ENCODE data around the gene CYB561. TPM values are rescaled to one million over a fixed set of nuclear protein-coding genes. Genes with fewer than 3 reads are reported as not detected.

CYB561 gene
- total and polyA plus RNA-seq, 4 experiments from 2014 or later, result 34.1 to 83.7 (median 61.6) TPM

- Mint-ChIP-seq H3K4me3 (no peak overlapping the region), H3K27me3 (no peaks in the 10 kb centered on the region), H3K4me1 (peaks cover 32 to 56% (median 47%) of the 10 kb centered on the region in 4 donors), H3K27ac (no peak overlapping the region), H3K9me3 (no peaks in the 10 kb centered on the region), H3K36me3 (peaks cover 1 to 8% of the 10 kb centered on the region in 2 donors)
- H3K9me3 ChIP-seq (ENCODE audit: control insufficient read depth in 1 of 2, low read length in 2 of 2), result no peaks in the 10 kb centered on the region
- ChIA-PET POLR2A (ENCODE audit: partially characterized antibody) (interaction anchor here (1.0 to 6.7 kb wide), 2 partner anchors 20 to 271 kb away, joined by 3 to 63 read pairs; partner anchors contain the start of gene CYB561), CTCF (ENCODE audit: partially characterized antibody) (interaction anchor here (1.0 to 11.4 kb wide), 7 partner anchors 13 to 191 kb away, joined by 3 to 339 read pairs (median 23); partner anchors contain the start of gene ACE)
- H3K27me3 ChIP-seq (ENCODE audit: insufficient read depth, low read length), result no peaks in the 10 kb centered on the region
- H3K27ac ChIP-seq (ENCODE audit: low read depth, low read length), result no peak overlapping the region
- no peak for DNase-seq
- H3K4me3 ChIP-seq (ENCODE audit: low read length in 2 of 2), result no peak overlapping the region
- no peaks in the 10 kb centered on the region for H3K36me3 ChIP-seq (ENCODE audit: insufficient read depth, low read length)
- intact Hi-C loops (cut with micrococcal nuclease), result loop anchor here (10.0 kb wide), 1 partner anchor 271 kb away; no protein-coding TSS in a partner anchor
- H3K4me1 ChIP-seq (ENCODE audit: insufficient read depth, low read length), result peaks cover 51% of the 10 kb centered on the region
Measured at GRCh38 chr17:63423963-63424362, 22.1 kb downstream of the CYB561 start.

GRCh38 chr17:63423251-63423950, 22.7 kb downstream of the CYB561 start:
- no peaks in the 10 kb centered on the region for H3K9me3 ChIP-seq (ENCODE audit: control insufficient read depth in 1 of 2, low read length in 2 of 2)
- H3K27me3 ChIP-seq (ENCODE audit: insufficient read depth, low read length), result no peaks in the 10 kb centered on the region
- Mint-ChIP-seq H3K4me3 (no peak overlapping the region), H3K27ac (no peak overlapping the region), H3K4me1 (peaks cover 31 to 53% (median 44%) of the 10 kb centered on the region in 4 donors), H3K9me3 (no peaks in the 10 kb centered on the region), H3K27me3 (no peaks in the 10 kb centered on the region), H3K36me3 (peaks cover 5 to 9% of the 10 kb centered on the region in 2 donors)
- H3K4me1 ChIP-seq (ENCODE audit: insufficient read depth, low read length), result peaks cover 48% of the 10 kb centered on the region
- intact Hi-C loops (cut with micrococcal nuclease), result loop anchor here (10.0 kb wide), 1 partner anchor 271 kb away; no protein-coding TSS in a partner anchor
- H3K27ac ChIP-seq (ENCODE audit: low read depth, low read length), result no peak overlapping the region
- no peaks in the 10 kb centered on the region for H3K36me3 ChIP-seq (ENCODE audit: insufficient read depth, low read length)
- ChIA-PET CTCF (ENCODE audit: partially characterized antibody) (interaction anchor here (1.0 to 11.4 kb wide), 7 partner anchors 14 to 192 kb away, joined by 3 to 339 read pairs (median 23); partner anchors contain the start of gene ACE), POLR2A (ENCODE audit: partially characterized antibody) (interaction anchor here (1.0 to 6.7 kb wide), 2 partner anchors 21 to 271 kb away, joined by 3 to 63 read pairs; partner anchors contain the start of gene CYB561)
- no peak for DNase-seq
- no peak overlapping the region for H3K4me3 ChIP-seq (ENCODE audit: low read length in 2 of 2)

- Histone ChIP-seq H3K27ac (ENCODE audit: low read depth, low read length) (no peak overlapping the region), H3K36me3 (ENCODE audit: insufficient read depth, low read length) (no peaks in the 10 kb centered on the region), H3K9me3 (ENCODE audit: control insufficient read depth in 1 of 2, low read length in 2 of 2) (no peaks in the 10 kb centered on the region), H3K4me3 (ENCODE audit: low read length in 2 of 2) (no peak overlapping the region), H3K4me1 (ENCODE audit: insufficient read depth, low read length) (peaks cover 34% of the 10 kb centered on the region), H3K27me3 (ENCODE audit: insufficient read depth, low read length) (no peaks in the 10 kb centered on the region)
- Mint-ChIP-seq H3K4me3 (no peak overlapping the region), H3K36me3 (peaks cover 5 to 12% of the 10 kb centered on the region in 2 donors), H3K27me3 (no peaks in the 10 kb centered on the region), H3K27ac (no peak overlapping the region), H3K9me3 (no peaks in the 10 kb centered on the region), H3K4me1 (peaks cover 17 to 38% (median 29%) of the 10 kb centered on the region in 4 donors)
- intact Hi-C loops (cut with micrococcal nuclease), result loop anchor here (10.0 kb wide), 1 partner anchor 273 kb away; no protein-coding TSS in a partner anchor
- CTCF ChIA-PET (ENCODE audit: partially characterized antibody), result interaction anchor here (11.4 kb wide), 2 partner anchors 58 to 188 kb away, joined by 255 to 339 read pairs; partner anchors contain the start of gene ACE
- DNase-seq, result no peak
- POLR2A ChIA-PET (ENCODE audit: partially characterized antibody), result no interaction called here
Measured at GRCh38 chr17:63421681-63422645, 24.1 kb downstream of the CYB561 start.

GRCh38 chr17:63420868-63421680, 25.0 kb downstream of the CYB561 start:
- H3K36me3 Mint-ChIP-seq, result peaks cover 7 to 14% of the 10 kb centered on the region in 2 donors
- no peak overlapping the region for H3K27ac ChIP-seq (ENCODE audit: low read depth, low read length)
- H3K9me3 ChIP-seq (ENCODE audit: control insufficient read depth in 1 of 2, low read length in 2 of 2), result no peaks in the 10 kb centered on the region
- ChIA-PET CTCF (ENCODE audit: partially characterized antibody) (interaction anchor here (11.4 kb wide), 2 partner anchors 59 to 189 kb away, joined by 255 to 339 read pairs; partner anchors contain the start of gene ACE), POLR2A (ENCODE audit: partially characterized antibody) (interaction anchor here (0.9 kb wide), 1 partner anchor 190 kb away, joined by 3 read pairs; no protein-coding TSS in a partner anchor)
- no peaks in the 10 kb centered on the region for H3K27me3 Mint-ChIP-seq
- no peak overlapping the region for H3K4me3 ChIP-seq (ENCODE audit: low read length in 2 of 2)
- H3K36me3 ChIP-seq (ENCODE audit: insufficient read depth, low read length), result no peaks in the 10 kb centered on the region
- H3K27ac Mint-ChIP-seq, result peak overlapping the region in 6 of 7 donors; percentile 9 to 88 (median 48)
- H3K9me3 Mint-ChIP-seq, result no peaks in the 10 kb centered on the region
- intact Hi-C loops (cut with micrococcal nuclease), result loop anchor here (10.0 kb wide), 1 partner anchor 274 kb away; no protein-coding TSS in a partner anchor
- no peak for DNase-seq
- H3K27me3 ChIP-seq (ENCODE audit: insufficient read depth, low read length), result no peaks in the 10 kb centered on the region
- peaks cover 25% of the 10 kb centered on the region for H3K4me1 ChIP-seq (ENCODE audit: insufficient read depth, low read length)
- peaks cover 11 to 29% (median 21%) of the 10 kb centered on the region in 4 donors for H3K4me1 Mint-ChIP-seq
- no peak overlapping the region for H3K4me3 Mint-ChIP-seq

- Histone ChIP-seq H3K9me3 (ENCODE audit: control insufficient read depth in 1 of 2, low read length in 2 of 2) (no peaks in the 10 kb centered on the region), H3K36me3 (ENCODE audit: insufficient read depth, low read length) (no peaks in the 10 kb centered on the region), H3K27me3 (ENCODE audit: insufficient read depth, low read length) (no peaks in the 10 kb centered on the region), H3K4me1 (ENCODE audit: insufficient read depth, low read length) (peaks cover 17% of the 10 kb centered on the region), H3K27ac (ENCODE audit: low read depth, low read length) (no peak overlapping the region), H3K4me3 (ENCODE audit: low read length in 2 of 2) (no peak overlapping the region)
- POLR2A ChIA-PET (ENCODE audit: partially characterized antibody), result interaction anchor here (0.9 to 1.9 kb wide), 7 partner anchors 20 to 286 kb away, joined by 3 to 10 read pairs (median 5); partner anchors contain the start of genes ACE and CYB561
- Mint-ChIP-seq H3K4me1 (peaks cover 7 to 22% (median 14%) of the 10 kb centered on the region in 4 donors), H3K27me3 (no peaks in the 10 kb centered on the region), H3K27ac (peak overlapping the region; percentile 47 to 93 (median 85)), H3K9me3 (no peaks in the 10 kb centered on the region), H3K36me3 (peaks cover 10 to 18% of the 10 kb centered on the region in 2 donors), H3K4me3 (peak overlapping the region; percentile 41 to 68 (median 61))
- CTCF ChIA-PET (ENCODE audit: partially characterized antibody), result interaction anchor here (0.7 to 6.3 kb wide), 4 partner anchors 13 to 201 kb away, joined by 3 to 50 read pairs (median 11); no protein-coding TSS in a partner anchor
- DNase-seq, result peak; percentile 32 to 55 (median 42)
- intact Hi-C loops (cut with micrococcal nuclease), result loop anchor here (10.0 kb wide), 1 partner anchor 275 kb away; no protein-coding TSS in a partner anchor
Measured at GRCh38 chr17:63419949-63420867, 25.9 kb downstream of the CYB561 start.
